ENCODE data around the gene ANKLE2.

DNA sequence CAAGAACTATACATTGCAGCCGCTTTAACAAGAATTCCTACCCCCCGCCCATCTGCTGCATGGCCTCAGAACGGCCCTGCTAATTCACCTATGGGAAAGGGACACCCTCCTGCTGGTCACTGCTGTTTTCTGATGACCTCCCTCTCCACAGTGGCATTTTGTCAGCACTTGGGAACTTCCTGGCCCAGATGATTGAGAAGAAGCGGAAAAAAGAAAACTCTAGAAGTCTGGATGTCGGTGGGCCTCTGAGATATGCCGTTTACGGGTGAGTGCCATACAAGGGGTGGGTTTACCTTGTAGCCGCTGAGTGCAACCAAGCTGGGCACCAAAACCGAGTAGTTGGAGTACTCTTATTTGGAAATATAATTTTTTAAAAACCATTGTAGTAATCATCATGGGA is 71.5 kb downstream of the ANKLE2 start:
- TF ChIP-seq, protein P1, sequence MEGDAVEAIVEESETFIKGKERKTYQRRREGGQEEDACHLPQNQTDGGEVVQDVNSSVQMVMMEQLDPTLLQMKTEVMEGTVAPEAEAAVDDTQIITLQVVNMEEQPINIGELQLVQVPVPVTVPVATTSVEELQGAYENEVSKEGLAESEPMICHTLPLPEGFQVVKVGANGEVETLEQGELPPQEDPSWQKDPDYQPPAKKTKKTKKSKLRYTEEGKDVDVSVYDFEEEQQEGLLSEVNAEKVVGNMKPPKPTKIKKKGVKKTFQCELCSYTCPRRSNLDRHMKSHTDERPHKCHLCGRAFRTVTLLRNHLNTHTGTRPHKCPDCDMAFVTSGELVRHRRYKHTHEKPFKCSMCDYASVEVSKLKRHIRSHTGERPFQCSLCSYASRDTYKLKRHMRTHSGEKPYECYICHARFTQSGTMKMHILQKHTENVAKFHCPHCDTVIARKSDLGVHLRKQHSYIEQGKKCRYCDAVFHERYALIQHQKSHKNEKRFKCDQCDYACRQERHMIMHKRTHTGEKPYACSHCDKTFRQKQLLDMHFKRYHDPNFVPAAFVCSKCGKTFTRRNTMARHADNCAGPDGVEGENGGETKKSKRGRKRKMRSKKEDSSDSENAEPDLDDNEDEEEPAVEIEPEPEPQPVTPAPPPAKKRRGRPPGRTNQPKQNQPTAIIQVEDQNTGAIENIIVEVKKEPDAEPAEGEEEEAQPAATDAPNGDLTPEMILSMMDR (IDR thresholded peaks at IDR 0.05), result no peak
- TF ChIP-seq POLR2A (IDR thresholded peaks at IDR 0.05), result no peak
- TF ChIP-seq POLR2AphosphoS5 (IDR thresholded peaks at IDR 0.05), result no peak

All from breast epithelium (tissue), 3 donors.